Hepatic stellate cell (primary cell): Measurements from ENCODE around the gene PMM2.
"Not testable (repeated sequence)": the region's sequence is repeated elsewhere in the genome, so short reads cannot be mapped to it uniquely, and the experiment has no call there.

Experiments
- DNase-seq: peaks from one replicate; pipeline ENCODE4 v3.0.0; 2011; ENCODE audit warnings: low spot score

The PMM2 gene

DNA sequence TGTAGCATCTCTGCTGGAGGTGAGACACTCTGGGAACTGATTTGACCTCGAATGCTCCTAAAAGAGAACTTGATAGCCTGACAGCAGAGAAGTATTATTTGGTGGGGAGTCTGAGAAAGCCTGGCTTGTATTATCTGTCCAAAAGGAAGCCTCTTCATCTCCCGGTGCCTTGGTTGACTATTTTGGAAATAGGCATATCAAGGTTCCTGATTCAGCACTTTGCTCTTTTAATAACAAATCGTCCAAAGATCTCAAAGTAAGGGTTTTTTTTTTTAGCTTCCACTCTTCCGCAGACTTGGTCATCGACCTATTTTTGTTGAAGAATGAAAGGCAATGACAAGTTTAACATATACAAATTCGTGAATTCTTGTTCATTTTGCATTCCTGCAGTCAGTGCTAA lies 15.0 kb upstream of the PMM2 start:
- no peak for DNase-seq

GRCh38 chr16:8785408-8785807 lies 12.2 kb upstream of the PMM2 start:
- no peak for DNase-seq

- not testable (repeated sequence) for DNase-seq
Observed at GRCh38 chr16:8786316-8786715, 11.3 kb upstream of the PMM2 start.

DNA sequence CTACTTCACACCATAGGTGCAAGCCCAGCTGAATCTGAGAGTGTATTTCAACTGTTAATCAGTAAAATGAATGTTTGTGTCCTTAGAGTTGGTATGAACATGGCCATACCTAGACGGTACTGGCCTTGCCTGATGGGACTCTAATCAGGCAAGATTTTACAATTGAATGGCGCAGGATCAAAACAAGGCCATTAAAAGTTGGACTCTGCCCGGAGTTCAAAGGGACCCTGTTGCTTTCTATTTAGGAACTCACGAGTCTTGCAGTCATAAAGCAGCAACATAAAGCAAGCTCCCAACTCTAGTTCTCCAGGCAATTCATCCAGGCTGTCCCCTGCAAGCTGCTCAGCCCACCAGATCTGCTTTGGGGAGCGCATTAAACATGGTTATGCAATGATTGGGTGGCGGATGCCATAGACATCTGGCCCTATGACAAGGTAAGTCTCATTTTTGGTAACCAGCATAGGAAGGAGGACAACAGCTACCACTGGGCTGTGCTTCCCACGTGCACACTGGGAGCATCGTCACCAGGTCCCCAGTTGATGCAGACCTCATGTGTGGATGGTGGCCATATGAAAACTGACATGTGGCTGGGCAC lies 9.0 kb upstream of the PMM2 start:
- DNase-seq: no peak

- DNase-seq: peak; percentile 23
Observed at GRCh38 chr16:8795091-8795490, 2.5 kb upstream of the PMM2 start.

DNA sequence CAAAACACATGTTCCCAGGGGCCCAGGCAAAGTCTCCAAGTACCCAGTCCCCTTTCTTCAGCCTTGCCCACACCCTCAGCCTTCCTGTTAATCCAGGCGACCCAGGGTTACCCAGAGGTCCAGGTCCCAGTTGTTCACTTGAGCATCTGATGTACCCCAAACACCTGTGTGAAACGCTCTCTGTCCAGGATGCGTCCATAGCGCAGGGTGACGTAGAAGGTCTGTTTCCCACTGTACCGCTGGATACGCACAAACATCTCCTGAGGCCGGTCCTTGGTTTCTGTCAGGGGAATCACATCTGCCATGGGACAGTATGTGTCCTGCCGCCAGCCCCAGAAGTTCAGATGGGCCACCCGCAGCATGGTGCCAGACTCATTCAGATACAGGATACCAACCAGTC lies 1.8 kb upstream of the PMM2 start:
- DNase-seq: no peak

- DNase-seq: no peak
Observed at GRCh38 chr16:8796469-8797363, 923 bp upstream of the PMM2 start.

GRCh38 chr16:8798174-8798527 lies 512 bp downstream of the PMM2 start:
- DNase-seq: peak; percentile 38

- peak; percentile 21 for DNase-seq
Observed at GRCh38 chr16:8798535-8799157, 1.0 kb downstream of the PMM2 start.

- DNase-seq: no peak
Observed at GRCh38 chr16:8801701-8802100, 4.1 kb downstream of the PMM2 start.

DNA sequence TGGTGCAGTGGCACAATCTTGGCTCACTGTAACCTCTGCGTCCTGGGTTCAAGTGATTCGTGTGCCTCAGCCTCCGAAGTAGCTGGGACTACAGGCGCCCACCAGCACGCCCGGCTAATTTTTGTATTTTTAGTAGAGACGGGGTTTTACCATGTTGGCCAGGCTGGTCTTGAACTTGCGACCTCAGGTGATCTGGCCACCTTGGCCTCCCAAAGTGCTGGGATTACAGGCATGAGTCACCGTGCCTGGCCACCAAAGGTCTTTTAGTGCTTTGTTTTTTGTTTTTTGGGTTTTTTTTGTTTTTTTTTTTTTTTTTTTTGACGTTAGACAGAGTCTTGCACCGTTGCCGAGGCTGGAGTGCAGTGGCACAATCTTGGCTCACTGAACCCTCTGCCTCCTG lies 6.1 kb downstream of the PMM2 start:
- DNase-seq: not testable (repeated sequence)

GRCh38 chr16:8804313-8804712 lies 6.7 kb downstream of the PMM2 start:
- DNase-seq: no peak

GRCh38 chr16:8806272-8806983 lies 8.8 kb downstream of the PMM2 start:
- no peak for DNase-seq

GRCh38 chr16:8807189-8807588 lies 9.6 kb downstream of the PMM2 start:
- no peak for DNase-seq

DNA sequence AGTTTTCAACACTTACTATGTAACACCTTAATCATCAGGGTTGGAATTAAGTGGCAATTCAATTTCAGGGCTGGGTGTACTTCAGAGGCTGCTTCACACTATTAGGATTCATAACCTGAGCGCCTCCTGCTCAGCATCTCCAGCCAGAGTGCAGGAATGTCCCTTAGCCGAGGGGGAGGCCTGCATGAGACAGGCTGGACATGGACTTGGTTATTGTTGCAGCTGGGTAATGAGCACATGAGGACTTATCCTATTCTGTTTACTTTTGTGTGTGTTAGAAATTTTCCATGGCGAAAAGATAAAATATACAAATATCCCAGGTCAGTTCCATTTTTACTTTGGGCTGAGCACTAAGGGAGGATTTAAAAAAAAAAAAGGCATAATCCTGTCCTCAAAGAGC lies 10.4 kb downstream of the PMM2 start:
- no peak for DNase-seq

DNA sequence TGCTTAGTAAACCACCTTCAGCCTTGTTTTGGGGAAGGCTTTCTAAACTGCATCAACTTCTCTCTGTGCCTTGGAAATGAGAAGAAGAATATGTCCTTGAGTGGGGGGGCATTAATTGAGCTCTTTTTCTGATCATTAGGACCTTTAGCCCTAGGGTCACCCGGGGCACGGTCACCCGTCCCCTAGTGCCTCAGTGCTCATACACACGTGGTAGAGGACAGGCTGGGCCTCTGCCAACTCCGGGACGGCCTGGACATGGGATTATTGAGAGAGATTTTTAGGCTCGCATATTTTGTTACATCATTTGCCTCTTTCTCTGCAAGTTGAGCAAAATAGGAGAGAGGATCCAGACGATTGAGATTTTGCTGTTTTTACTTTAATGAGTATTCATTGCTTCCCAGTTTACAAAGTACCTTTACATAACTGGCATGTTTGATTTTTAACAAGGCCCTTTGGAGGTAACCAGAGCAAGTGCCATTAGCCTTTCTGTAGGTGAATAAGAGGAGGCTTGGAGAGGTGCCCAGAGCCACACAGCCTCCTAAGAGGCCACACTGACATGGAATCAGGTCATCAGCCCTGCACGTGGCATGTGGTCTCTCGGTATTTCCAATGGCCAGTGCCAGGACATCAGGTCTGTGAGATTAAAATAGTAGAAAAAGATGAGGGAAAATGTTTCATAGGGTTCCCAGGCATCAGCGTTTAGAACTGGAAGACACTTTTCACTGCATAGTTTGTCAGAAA lies 11.1 kb downstream of the PMM2 start:
- no peak for DNase-seq

DNA sequence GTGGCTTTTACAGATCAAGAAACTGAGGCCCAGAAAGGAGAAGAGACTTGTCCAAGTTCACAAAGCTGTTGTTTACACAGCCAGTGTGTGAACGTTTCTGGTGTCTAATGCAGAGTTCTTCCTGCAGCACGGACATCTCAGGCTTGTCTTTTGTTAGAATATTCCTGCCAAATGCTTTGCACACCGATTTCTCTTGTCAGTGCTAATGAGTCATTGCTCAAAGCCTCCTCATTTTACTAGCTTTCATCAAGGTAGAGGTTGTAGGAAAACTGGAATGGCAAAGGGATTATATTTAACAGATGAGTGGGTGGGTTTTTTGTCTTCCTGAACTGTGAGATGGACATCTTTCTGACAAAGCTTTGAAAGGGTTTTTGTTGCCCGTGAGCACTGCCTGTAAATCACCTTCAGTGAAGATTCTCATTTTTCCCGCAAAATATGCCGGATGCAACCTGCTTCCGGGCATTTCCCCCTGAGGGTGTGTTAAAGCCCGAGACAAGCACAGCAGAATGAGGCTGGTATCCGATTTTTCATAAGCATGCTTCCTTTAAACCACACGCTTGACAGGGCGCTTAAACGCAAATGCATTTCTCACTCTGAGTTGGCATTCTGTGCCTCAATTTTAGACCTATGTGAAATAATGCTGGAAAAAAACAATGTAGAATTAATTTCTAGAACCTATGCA lies 14.7 kb downstream of the PMM2 start:
- DNase-seq: no peak

DNA sequence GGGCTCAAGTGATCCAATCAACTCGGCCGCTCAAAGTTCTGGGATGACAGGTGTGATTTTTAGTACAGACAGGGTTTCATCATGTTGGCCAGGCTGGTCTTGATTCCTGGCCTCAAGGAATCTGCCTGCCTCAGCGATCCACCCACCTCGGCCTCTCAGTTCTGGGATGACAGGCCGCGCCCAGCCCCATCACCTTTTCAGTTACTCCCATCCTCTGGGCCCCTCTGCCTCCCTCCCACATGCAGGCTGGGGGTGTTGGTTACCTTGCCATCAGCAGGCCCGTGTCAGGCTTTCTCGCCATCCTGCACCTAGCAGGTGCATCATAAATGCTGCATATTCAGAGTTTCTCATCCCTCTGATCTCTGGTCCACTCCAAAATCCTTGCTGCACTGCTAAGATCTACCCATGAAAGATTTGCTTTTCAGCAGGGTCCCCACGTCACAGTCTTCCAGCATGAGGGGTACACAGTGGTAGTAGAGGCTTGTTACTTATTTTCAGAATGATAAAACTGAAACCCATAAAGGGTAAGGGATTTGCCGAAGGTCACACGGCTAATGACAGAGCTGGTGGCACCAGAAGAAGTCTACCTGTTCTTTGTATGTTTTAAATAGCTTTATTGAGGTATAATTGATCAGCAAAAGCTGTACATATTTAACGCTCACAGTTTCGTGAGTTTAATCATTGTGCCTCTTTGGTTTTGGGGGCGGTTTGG lies 16.6 kb downstream of the PMM2 start:
- no peak for DNase-seq

GRCh38 chr16:8816967-8817655 lies 19.5 kb downstream of the PMM2 start:
- DNase-seq: no peak
